Ovary (tissue), 3 donors: ENCODE measurements around the gene RCN2.

Experiments used
- CTCF ChIP-seq, 3 donors: fragments of 450-650 bp in 2 of 3; fragments of 200-600 bp in 1 of 3; IDR thresholded peaks; one replicate each; pipeline versions ENCODE4 v1.5.1 to v1.8.0; 2016 to 2022; ENCODE audit warnings: antibody characterized with exemption in 3 of 3, mild to moderate bottlenecking in 1 of 3
- POLR2A ChIP-seq: fragments of 450-650 bp; IDR thresholded peaks from one replicate; pipeline ENCODE4 v1.6.1; 2017; ENCODE audit warnings: antibody characterized with exemption, mild to moderate bottlenecking, moderate library complexity
- donor health status: DM: no; HTN: no; CAD: no.

DNA sequence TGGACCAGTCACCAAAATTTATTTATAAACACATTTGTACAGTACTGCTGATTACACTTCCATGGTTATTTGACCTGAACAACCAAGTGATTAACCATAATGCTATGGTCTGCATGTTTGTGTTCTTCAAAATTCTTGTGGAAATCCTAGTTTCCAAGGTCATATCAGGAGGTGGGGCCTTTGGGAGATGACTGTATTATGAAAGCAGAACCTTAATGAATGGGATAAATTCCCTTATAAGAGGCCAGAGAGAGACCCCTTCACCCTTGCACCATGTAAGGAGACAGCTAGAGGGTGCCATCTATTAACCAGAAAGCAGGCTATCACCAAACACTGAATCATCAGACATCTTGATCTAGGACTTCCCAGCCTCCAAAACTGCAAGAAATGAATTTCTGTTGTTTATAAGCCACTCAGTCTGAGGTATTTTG is 28.3 kb upstream of the RCN2 start:
- no peak for TF ChIP-seq CTCF (IDR thresholded peaks at IDR 0.05)
- TF ChIP-seq POLR2A, result no peak
